ENCODE measurements around the gene KLHL17. TPM values are rescaled to one million over a fixed set of nuclear protein-coding genes. Genes with fewer than 3 reads are reported as not detected.

KLHL17 gene
- polyA plus RNA-seq, 1 donor (not counting 4 experiments of a cell fraction or from before 2014, with no cell fraction given) = 6.5 TPM

DNA sequence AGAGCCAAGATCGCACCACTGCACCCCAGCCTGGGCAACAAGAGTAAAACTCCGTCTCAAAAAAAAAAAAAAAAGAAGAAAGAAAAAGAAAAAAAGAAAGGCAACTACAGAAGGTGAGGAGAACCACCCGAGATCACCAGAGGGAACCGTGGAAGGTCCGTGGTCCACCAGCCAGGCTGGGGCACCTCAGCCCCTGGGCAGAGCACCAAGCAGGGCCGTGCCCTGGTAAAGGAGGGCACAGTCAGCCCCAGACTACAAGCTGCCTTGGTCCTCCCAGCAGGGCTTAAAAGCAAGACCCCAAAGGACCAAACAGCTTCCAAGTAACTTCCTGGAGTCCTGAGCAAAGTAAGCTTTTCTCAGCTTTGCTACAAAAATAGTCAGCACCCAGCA is 45.5 kb upstream of the KLHL17 start:
- Histone ChIP-seq H3K9me3 (ENCODE audit: control insufficient read depth, low read depth, low read length) (no peaks in the 10 kb centered on the region), H4K20me1 (ENCODE audit: control insufficient read depth, extremely low read depth, insufficient read depth, low read length) (peaks cover 16% of the 10 kb centered on the region), H3K36me3 (ENCODE audit: control insufficient read depth in 2 of 2, extremely low read depth in 1 of 2, insufficient read depth in 2 of 2, low read length in 2 of 2) (no peaks in the 10 kb centered on the region), H3K27me3 (ENCODE audit: control insufficient read depth, extremely low read depth, insufficient read depth, low read length) (peaks cover 91% of the 10 kb centered on the region), H3K9ac (ENCODE audit: control insufficient read depth, extremely low read depth, insufficient read depth, low read length) (no peak overlapping the region), H3K4me1 (ENCODE audit: control insufficient read depth, extremely low read depth, insufficient read depth, low read length) (peaks cover 5% of the 10 kb centered on the region), H3K9me1 (ENCODE audit: control insufficient read depth, extremely low read depth, insufficient read depth, low read length) (no peaks in the 10 kb centered on the region), H3K4me2 (ENCODE audit: control insufficient read depth, extremely low read depth, insufficient read depth, low read depth, low read length) (no peak overlapping the region), H3K79me2 (ENCODE audit: control insufficient read depth, insufficient read depth, low read length) (no peaks in the 10 kb centered on the region), H3K27ac (ENCODE audit: control insufficient read depth, insufficient read depth, low read length) (no peak overlapping the region), H2AFZ (ENCODE audit: control insufficient read depth, low read length) (no peak overlapping the region), H3K4me3 (ENCODE audit: control insufficient read depth in 2 of 3, extremely low read depth in 1 of 3, insufficient read depth in 2 of 3, low read depth in 1 of 3, low read length in 3 of 3) (no peak overlapping the region)
- TF ChIP-seq, protein P1, sequence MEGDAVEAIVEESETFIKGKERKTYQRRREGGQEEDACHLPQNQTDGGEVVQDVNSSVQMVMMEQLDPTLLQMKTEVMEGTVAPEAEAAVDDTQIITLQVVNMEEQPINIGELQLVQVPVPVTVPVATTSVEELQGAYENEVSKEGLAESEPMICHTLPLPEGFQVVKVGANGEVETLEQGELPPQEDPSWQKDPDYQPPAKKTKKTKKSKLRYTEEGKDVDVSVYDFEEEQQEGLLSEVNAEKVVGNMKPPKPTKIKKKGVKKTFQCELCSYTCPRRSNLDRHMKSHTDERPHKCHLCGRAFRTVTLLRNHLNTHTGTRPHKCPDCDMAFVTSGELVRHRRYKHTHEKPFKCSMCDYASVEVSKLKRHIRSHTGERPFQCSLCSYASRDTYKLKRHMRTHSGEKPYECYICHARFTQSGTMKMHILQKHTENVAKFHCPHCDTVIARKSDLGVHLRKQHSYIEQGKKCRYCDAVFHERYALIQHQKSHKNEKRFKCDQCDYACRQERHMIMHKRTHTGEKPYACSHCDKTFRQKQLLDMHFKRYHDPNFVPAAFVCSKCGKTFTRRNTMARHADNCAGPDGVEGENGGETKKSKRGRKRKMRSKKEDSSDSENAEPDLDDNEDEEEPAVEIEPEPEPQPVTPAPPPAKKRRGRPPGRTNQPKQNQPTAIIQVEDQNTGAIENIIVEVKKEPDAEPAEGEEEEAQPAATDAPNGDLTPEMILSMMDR (optimal IDR thresholded peaks at IDR 0.05 in 1 of 3, IDR thresholded peaks at IDR 0.05 in 1 of 3, conservative IDR thresholded peaks at IDR 0.05 in 1 of 3; ENCODE audit: extremely low read depth in 1 of 3, insufficient read depth in 2 of 3, low read length in 3 of 3) = no peak
- no peak for TF ChIP-seq EZH2 (IDR thresholded peaks at IDR 0.05; ENCODE audit: low read length)
- no peak for DNase-seq (ENCODE audit: low read depth, low spot score)
- FAIRE-seq = no peak
- dilution Hi-C loops (cut with MboI; ENCODE audit: extremely low pct_ligation_motif_present, low sequenced_read_pairs) = no loop called here

DNA sequence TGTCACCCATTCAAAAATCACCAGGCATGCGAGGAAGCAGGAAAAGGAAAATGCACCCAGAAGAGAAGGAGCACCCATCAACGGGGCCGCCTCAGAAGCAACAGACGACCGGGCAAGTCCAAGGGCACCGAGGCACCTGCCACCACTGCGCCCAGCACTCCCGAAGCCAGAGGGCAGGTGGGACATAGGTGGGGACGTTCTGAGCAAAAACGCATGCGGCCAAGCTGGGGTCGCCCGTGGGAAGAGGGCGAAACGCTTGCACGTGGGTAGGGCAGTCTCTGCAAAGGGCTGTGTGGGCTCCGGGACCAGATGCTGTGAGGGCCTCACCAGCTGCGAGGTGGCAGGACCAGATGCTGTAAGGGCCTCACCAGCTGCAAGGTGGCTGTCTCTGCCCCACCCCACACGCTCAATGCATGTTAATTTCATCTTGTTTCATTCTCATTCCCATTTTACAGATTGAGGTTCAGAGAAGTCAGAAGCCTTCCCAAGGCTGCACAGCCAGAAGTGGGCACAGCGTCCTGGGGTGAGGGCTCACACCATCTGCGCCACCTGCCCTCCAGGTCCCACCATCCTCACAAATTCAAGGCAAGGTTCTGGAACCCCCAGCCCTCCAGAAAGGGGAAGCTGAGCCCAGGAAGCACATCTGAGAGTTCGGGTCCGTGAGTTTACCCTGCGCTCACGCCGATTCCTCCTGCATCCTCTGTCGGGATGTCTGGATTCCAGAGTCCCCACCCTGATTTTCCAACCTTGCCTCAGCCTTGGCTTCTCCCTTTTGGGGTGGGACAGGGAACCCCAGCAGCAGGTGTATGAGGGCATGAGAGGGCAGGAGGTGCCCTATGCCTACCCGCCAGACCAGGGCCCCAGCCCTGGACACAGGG is 44.9 kb upstream of the KLHL17 start:
- DNase-seq (ENCODE audit: low read depth, low spot score) (no peak), FAIRE-seq (no peak)
- Histone ChIP-seq H2AFZ (ENCODE audit: control insufficient read depth, low read length) (no peak overlapping the region), H3K27me3 (ENCODE audit: control insufficient read depth, extremely low read depth, insufficient read depth, low read length) (peaks cover 92% of the 10 kb centered on the region), H3K4me2 (ENCODE audit: control insufficient read depth, extremely low read depth, insufficient read depth, low read depth, low read length) (no peak overlapping the region), H4K20me1 (ENCODE audit: control insufficient read depth, extremely low read depth, insufficient read depth, low read length) (peaks cover 16% of the 10 kb centered on the region), H3K4me3 (ENCODE audit: control insufficient read depth in 2 of 3, extremely low read depth in 1 of 3, insufficient read depth in 2 of 3, low read depth in 1 of 3, low read length in 3 of 3) (no peak overlapping the region), H3K9ac (ENCODE audit: control insufficient read depth, extremely low read depth, insufficient read depth, low read length) (no peak overlapping the region), H3K79me2 (ENCODE audit: control insufficient read depth, insufficient read depth, low read length) (no peaks in the 10 kb centered on the region), H3K4me1 (ENCODE audit: control insufficient read depth, extremely low read depth, insufficient read depth, low read length) (peaks cover 5% of the 10 kb centered on the region), H3K36me3 (ENCODE audit: control insufficient read depth in 2 of 2, extremely low read depth in 1 of 2, insufficient read depth in 2 of 2, low read length in 2 of 2) (no peaks in the 10 kb centered on the region), H3K9me1 (ENCODE audit: control insufficient read depth, extremely low read depth, insufficient read depth, low read length) (no peaks in the 10 kb centered on the region), H3K9me3 (ENCODE audit: control insufficient read depth, low read depth, low read length) (no peaks in the 10 kb centered on the region), H3K27ac (ENCODE audit: control insufficient read depth, insufficient read depth, low read length) (no peak overlapping the region)
- TF ChIP-seq, protein P1 (optimal IDR thresholded peaks at IDR 0.05 in 1 of 3, IDR thresholded peaks at IDR 0.05 in 1 of 3, conservative IDR thresholded peaks at IDR 0.05 in 1 of 3; ENCODE audit: extremely low read depth in 1 of 3, insufficient read depth in 2 of 3, low read length in 3 of 3) = no peak
- dilution Hi-C loops (cut with MboI; ENCODE audit: extremely low pct_ligation_motif_present, low sequenced_read_pairs) = no loop called here
